ENCODE data around the gene CKLF.
"Not testable (repeated sequence)": the region's sequence is repeated elsewhere in the genome, so short reads cannot be mapped to it uniquely, and the experiment has no call there.

DNA sequence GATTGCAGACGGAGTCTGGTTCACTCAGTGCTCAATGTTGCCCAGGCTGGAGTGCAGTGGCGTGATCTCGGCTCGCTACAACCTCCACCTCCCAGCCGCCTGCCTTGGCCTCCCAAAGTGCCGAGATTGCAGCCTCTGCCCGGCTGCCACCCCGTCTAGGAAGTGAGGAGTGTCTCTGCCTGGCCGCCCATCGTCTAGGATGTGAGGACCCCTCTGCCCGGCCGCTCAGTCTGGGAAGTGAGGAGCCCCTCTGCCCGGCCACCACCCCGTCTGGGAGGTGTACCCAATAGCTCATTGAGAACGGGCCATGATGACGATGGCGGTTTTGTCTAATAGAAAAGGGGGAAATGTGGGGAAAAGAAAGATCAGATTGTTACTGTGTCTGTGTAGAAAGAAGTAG lies 38.0 kb upstream of the CKLF start:
- TF ChIP-seq, protein P1, sequence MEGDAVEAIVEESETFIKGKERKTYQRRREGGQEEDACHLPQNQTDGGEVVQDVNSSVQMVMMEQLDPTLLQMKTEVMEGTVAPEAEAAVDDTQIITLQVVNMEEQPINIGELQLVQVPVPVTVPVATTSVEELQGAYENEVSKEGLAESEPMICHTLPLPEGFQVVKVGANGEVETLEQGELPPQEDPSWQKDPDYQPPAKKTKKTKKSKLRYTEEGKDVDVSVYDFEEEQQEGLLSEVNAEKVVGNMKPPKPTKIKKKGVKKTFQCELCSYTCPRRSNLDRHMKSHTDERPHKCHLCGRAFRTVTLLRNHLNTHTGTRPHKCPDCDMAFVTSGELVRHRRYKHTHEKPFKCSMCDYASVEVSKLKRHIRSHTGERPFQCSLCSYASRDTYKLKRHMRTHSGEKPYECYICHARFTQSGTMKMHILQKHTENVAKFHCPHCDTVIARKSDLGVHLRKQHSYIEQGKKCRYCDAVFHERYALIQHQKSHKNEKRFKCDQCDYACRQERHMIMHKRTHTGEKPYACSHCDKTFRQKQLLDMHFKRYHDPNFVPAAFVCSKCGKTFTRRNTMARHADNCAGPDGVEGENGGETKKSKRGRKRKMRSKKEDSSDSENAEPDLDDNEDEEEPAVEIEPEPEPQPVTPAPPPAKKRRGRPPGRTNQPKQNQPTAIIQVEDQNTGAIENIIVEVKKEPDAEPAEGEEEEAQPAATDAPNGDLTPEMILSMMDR (conservative IDR thresholded peaks at IDR 0.05; ENCODE audit: low read depth, low read length): not testable (repeated sequence)
- TF ChIP-seq EZH2 (IDR thresholded peaks at IDR 0.05; ENCODE audit: borderline replicate concordance, low read depth, low read length, poor library complexity, severe bottlenecking): not testable (repeated sequence)

All from A673 (cell line).